Stimulated activated CD8-positive, alpha-beta memory T cell treated with anti-CD3 and anti-CD28 coated beads, Interleukin-4, amount 100 ng/mL, for 24 hours (primary cell): ENCODE measurements around the gene CFAP58.
"Not testable (repeated sequence)": the region's sequence is repeated elsewhere in the genome, so short reads cannot be mapped to it uniquely, and the experiment has no call there.

ENCODE experiments used
- DNase-seq: peaks from one replicate; pipeline ENCODE4 v3.0.0-alpha.2; 2020; ENCODE audit warnings: low read depth

Gene CFAP58

GRCh38 chr10:104440221-104440620 lies 86.6 kb downstream of the CFAP58 start:
- no peak for DNase-seq

GRCh38 chr10:104441329-104442000 lies 87.8 kb downstream of the CFAP58 start:
- DNase-seq = no peak

GRCh38 chr10:104445359-104445758 lies 91.7 kb downstream of the CFAP58 start:
- DNase-seq = no peak

GRCh38 chr10:104446151-104446550 lies 92.5 kb downstream of the CFAP58 start:
- DNase-seq = no peak

- DNase-seq = no peak
Measured at GRCh38 chr10:104447331-104447730, 93.7 kb downstream of the CFAP58 start.

GRCh38 chr10:104447906-104448305 lies 94.3 kb downstream of the CFAP58 start:
- DNase-seq = no peak

- no peak for DNase-seq
Measured at GRCh38 chr10:104449391-104449790, 95.8 kb downstream of the CFAP58 start.

- DNase-seq = no peak
Measured at GRCh38 chr10:104450490-104450889, 96.9 kb downstream of the CFAP58 start.

- no peak for DNase-seq
Measured at GRCh38 chr10:104450954-104451353, 97.3 kb downstream of the CFAP58 start.

- no peak for DNase-seq
Measured at GRCh38 chr10:104452977-104453376, 99.3 kb downstream of the CFAP58 start.

- DNase-seq = no peak
Measured at GRCh38 chr10:104456802-104457542, 103.3 kb downstream of the CFAP58 start.

- DNase-seq = no peak
Measured at GRCh38 chr10:104457543-104457828, 103.9 kb downstream of the CFAP58 start.

- not testable (repeated sequence) for DNase-seq
Measured at GRCh38 chr10:104465575-104465974, 111.9 kb downstream of the CFAP58 start.

GRCh38 chr10:104468818-104469217 lies 115.2 kb downstream of the CFAP58 start:
- not testable (repeated sequence) for DNase-seq

- DNase-seq = no peak
Measured at GRCh38 chr10:104472505-104472904, 118.9 kb downstream of the CFAP58 start.

GRCh38 chr10:104472957-104473745 lies 119.5 kb downstream of the CFAP58 start:
- no peak for DNase-seq

- no peak for DNase-seq
Measured at GRCh38 chr10:104478380-104478779, 124.7 kb downstream of the CFAP58 start.

GRCh38 chr10:104479906-104480593 lies 126.4 kb downstream of the CFAP58 start:
- no peak for DNase-seq

GRCh38 chr10:104480797-104481196 lies 127.2 kb downstream of the CFAP58 start:
- no peak for DNase-seq

GRCh38 chr10:104483582-104483981 lies 129.9 kb downstream of the CFAP58 start:
- DNase-seq = no peak

GRCh38 chr10:104485632-104486031 lies 132.0 kb downstream of the CFAP58 start:
- DNase-seq = no peak

GRCh38 chr10:104486803-104487202 lies 133.2 kb downstream of the CFAP58 start:
- no peak for DNase-seq
